Activated CD4-positive, alpha-beta T cell treated with anti-CD3 and anti-CD28 coated beads for 4 hours (primary cell): ENCODE data around the gene SLX4IP.
A peak's percentile ranks its signal among the peaks of the same experiment; 100 is the strongest.

ENCODE experiments used
- DNase-seq, 2 donors: peaks; one replicate each; pipeline ENCODE4 v3.0.0-alpha.2; 2020

The SLX4IP gene

GRCh38 chr20:10498200-10498599 is 63.1 kb downstream of the SLX4IP start:
- no peak for DNase-seq

- peak in 1 of 2 donors; percentile 5 for DNase-seq
Measured at GRCh38 chr20:10501402-10501801, 66.3 kb downstream of the SLX4IP start.

- DNase-seq = peak in 1 of 2 donors; percentile 4
Measured at GRCh38 chr20:10502098-10502526, 67.0 kb downstream of the SLX4IP start.

GRCh38 chr20:10504608-10504993 is 69.5 kb downstream of the SLX4IP start:
- no peak for DNase-seq

GRCh38 chr20:10504994-10505730 is 70.1 kb downstream of the SLX4IP start:
- DNase-seq = no peak

GRCh38 chr20:10505827-10506226 is 70.7 kb downstream of the SLX4IP start:
- no peak for DNase-seq

GRCh38 chr20:10507052-10507451 is 71.9 kb downstream of the SLX4IP start:
- DNase-seq = no peak

GRCh38 chr20:10508060-10508459 is 73.0 kb downstream of the SLX4IP start:
- no peak for DNase-seq

- no peak for DNase-seq
Measured at GRCh38 chr20:10508468-10509251, 73.6 kb downstream of the SLX4IP start.

GRCh38 chr20:10509376-10509775 is 74.3 kb downstream of the SLX4IP start:
- DNase-seq = no peak

- no peak for DNase-seq
Measured at GRCh38 chr20:10510216-10510615, 75.1 kb downstream of the SLX4IP start.

- no peak for DNase-seq
Measured at GRCh38 chr20:10511170-10511508, 76.0 kb downstream of the SLX4IP start.

GRCh38 chr20:10511509-10512251 is 76.6 kb downstream of the SLX4IP start:
- DNase-seq = peak; percentile 53 to 61

- no peak for DNase-seq
Measured at GRCh38 chr20:10513061-10513460, 78.0 kb downstream of the SLX4IP start.

GRCh38 chr20:10513931-10514575 is 78.9 kb downstream of the SLX4IP start:
- no peak for DNase-seq

GRCh38 chr20:10516529-10516928 is 81.4 kb downstream of the SLX4IP start:
- DNase-seq = no peak

- DNase-seq = no peak
Measured at GRCh38 chr20:10519361-10520046, 84.4 kb downstream of the SLX4IP start.

GRCh38 chr20:10520528-10520927 is 85.4 kb downstream of the SLX4IP start:
- DNase-seq = no peak

GRCh38 chr20:10521068-10521831 is 86.1 kb downstream of the SLX4IP start:
- no peak for DNase-seq

- DNase-seq = no peak
Measured at GRCh38 chr20:10521836-10522235, 86.7 kb downstream of the SLX4IP start.

GRCh38 chr20:10522328-10522727 is 87.2 kb downstream of the SLX4IP start:
- DNase-seq = no peak

GRCh38 chr20:10523443-10523842 is 88.3 kb downstream of the SLX4IP start:
- DNase-seq = no peak
